ENCODE data around the gene PDCD7.
"Not testable (repeated sequence)": the region's sequence is repeated elsewhere in the genome, so short reads cannot be mapped to it uniquely, and the experiment has no call there.

Gene PDCD7

DNA sequence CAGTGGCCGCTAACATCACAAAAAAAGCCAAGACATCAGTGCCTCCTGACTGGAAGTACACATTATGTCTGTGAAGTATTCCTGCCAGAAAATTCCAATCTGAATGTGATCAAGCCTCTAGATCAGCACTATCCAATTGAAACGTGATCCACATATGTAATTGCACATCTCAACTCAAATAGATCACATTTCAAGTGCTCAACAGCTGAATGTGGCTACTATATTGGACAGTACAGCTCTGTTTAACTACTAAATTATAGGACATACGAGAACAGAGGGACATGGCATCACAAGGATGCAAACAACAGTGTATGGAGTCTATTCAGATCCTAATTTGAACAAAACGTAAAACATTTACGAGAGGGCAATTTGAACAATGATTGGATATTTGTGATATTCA lies 18.1 kb downstream of the PDCD7 start:
- DNase-seq, result peak; percentile 30

DNA sequence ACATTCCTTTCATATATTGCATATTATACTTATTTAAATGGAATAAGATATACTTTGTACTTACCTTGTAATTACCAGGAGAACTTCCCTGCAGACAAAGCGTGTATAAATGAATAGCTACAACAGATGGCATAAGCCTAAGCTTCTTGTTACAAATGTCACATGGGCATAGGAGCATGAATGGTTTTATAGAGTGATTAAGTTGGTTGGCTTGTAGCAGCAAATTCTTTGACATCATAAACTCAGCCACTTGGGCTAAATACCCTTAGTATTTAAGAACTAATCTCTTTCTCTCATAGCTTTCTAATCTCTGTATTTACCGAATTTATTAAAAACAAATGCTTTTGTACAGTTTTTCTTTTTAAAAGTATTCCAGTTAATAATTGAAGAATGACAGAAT lies 18.5 kb downstream of the PDCD7 start, which contains the start of gene UBAP1L:
TSS of gene UBAP1L (minus strand) at position 115 of the 400 bp plus-strand sequence. CDS start 8,985 bp downstream, outside the sequence.
- no peak for DNase-seq

DNA sequence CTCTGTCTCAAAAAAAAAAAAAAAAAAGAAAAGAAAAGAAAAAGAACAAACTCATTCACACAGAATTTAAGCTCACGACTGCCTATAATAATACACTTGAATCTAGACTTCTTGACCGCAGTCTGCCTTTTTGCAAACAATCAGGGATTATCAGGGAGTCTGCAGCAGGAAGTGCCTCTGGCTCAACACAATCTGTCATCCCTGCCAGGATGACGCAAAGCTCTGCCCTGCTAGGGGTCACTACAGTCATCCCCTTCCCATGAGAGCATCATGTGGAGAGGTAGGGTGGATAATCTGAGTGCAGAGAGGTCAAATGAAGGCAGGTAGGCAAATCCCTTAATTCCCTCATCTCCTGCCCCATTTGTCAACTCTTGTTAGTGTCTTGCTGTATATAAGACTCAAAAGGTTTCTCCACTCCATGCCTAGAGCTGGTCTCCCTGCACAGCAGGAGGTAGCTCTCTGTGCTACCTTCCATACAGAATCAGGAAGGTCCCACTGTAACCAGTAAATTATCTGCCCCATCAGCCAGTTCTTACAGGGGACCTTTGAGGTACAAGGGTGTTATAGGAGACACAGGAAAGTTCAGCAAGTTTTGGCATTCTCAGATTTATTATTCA lies 22.8 kb downstream of the PDCD7 start:
- DNase-seq, result no peak

DNA sequence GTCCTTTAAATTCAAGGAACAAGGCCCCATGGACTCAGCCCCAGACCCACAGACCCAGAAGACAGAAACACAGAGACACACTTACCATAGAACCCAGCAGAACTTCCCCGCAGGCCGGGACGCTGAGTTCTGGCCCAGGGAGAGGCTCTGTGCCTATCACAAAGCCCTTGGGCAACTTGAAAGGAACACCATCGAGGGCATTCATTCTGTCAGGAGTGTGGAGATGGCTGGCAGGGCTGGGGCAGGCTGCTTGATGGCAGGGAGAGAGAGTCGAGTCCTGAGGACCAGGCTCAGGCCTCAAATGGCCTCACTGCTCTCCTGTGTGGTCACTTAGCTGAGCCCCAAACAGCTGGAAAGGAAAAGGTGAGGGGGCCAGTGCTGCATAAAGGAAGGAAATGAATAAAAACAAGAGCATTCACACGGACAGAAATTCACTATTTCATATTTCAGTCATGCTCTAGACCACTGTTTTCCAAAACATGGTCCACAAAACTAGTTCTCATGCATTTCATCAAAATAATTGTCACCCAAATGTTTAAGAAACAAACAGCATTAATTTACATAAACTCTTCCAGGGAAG lies 27.5 kb downstream of the PDCD7 start:
- DNase-seq, result no peak

DNA sequence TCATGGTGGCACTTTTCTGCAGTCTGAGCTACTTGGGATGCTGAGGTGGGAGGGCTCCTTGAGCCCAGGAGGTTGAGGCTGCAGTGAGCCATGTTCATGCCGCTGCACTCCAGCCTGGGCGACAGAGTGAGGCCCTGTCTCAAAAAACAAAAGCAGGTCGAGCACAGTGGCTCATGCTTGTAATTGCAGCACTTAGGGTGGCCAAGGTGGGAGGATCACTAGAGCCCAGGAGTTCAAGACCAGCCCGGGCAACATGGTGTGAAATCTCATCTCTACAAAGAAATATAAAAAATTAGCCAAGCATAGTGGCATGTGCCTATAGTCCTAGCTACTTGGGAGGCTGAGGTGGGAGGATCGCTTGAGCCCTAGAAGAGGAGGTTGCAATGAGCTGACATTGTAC lies 28.6 kb downstream of the PDCD7 start:
- DNase-seq, result no peak

DNA sequence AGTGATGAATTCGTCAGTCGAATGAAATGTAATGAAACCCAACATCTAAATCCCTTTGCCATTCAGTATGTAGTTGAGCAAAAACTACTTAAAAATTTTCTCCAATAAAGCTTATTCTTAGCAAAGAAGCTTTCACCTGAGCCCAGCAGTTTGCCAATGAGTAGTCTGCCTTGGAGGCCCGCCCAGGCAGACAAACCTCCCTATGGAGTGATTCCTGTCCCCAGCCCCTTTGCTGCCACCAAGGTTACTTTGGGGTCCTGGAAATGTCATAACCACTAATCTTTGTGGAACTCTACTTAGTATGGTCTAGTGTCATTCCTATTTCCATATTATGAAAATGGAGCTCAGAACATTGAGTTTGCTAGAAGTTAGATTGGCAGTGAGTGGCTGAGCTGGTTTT lies 30.7 kb downstream of the PDCD7 start:
- no peak for DNase-seq

DNA sequence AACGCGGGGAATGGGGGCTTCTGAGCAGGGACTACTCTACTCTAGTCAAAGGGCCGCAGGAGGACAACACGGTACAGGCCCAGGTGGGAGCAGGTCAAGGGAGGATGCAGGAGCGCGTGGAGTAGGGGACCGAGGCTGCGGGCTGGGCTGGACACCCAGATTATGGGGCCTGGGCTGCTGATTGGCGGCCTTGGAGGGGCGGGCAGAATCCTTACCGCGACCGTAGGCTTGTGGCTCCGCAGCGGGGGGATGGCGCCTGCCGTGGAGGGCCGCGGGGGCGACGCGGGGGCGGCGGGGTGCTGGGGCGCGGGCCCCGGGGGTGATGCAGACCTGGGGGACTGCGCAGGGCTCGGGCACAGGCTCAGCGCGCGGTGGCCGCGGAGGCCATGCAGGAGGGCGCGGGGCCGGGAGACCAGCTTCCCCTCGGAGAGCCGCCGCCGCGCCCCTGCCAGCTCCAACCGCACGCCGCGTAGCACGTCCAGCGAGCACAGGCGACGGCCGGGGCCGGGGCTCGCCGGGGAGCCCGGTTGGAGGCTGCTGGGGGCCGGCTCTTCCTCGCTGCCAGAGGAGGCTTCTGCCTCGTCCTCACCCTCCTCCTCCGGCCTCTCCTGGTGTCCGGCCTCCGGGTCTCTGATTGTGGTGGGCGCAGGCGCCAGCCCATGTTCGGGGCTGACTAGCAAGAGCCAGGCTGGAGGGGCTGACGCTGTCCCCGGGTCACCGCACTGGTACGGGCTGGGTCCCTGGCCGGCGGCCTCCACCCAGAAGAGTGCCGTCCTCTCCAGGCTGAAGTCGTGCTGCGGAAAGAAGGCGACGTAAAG lies 31.5 kb downstream of the PDCD7 start:
- DNase-seq, result no peak

DNA sequence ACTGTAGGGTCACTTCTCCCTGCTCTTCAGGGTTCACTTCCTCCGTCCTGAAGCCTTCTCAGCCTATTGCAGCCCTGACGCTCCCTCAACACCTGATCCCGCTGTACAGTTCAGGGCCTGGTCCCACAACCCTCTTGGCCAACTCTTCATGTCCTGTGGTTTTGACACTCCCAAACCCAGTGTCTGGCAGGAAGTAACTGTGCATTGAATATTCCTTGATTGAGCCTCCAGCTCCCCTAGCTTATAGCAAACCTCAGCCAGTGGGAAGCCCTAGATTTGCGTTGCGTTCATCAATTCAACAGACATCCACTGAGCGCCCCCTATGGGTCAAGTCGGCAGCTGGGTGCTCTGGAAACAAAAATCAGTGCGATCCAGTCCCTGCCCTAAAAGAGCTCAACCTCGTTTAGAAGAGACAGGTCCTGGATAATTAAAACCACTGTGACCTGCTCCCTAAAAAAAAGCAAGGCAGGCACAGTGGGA lies 32.2 kb downstream of the PDCD7 start:
- DNase-seq, result no peak

DNA sequence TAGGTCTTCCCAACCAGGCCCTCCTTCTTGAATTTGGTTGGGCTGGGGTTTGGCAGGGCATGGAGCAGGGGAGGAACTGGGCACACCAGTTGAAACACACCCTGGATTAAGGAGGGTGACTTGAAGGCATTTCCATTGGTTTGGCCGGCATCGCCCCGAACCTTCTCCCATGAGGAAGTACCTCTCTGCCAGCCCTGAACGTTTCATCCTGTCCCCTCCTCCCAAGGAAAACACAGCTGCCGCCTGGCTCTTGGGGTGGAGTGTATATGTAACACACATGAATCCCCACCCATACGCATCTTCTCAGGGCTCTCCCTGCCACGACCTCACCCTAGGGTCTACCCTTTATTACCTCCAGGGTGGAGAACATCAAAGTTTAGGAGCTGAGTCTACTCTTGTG lies 33.2 kb downstream of the PDCD7 start:
- DNase-seq, result no peak

DNA sequence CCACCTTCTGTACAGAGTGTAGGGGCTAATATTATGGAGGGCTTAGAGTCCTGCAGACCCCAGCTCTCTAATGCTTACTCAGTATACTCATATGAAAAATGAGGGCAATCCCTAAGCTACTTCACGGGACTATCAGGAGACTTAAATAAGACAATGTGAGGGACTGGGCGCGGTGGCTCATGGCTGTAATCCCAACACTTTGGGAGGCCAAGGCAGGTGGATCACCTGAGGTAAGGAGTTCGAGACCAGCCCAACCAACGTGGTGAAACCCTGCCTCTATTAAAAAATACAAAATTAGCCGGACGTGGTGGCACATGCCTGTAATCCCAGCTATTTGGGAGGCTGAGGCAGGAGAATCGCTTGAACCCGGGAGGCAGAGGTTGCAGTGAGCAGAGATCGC lies 33.8 kb downstream of the PDCD7 start:
- not testable (repeated sequence) for DNase-seq

DNA sequence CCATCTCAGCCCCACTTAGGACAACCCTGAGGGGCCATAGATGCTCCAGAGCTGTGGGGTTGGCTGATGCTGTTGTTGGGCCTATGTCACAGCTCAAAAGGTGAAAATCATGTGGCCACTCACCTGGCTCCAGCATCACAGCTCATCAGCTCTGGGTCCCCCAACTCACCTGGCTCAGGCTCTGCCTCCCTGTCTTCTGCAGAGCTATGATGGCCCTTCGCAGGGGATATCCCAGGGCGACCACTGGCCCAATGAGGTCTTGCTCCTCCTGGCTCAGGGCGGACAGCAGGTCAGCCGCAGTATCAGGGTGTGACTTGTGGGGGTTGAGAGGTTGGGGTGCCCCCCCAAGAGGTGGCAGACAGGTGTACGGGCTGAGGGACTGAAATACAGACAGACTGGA lies 34.3 kb downstream of the PDCD7 start:
- no peak for DNase-seq

DNA sequence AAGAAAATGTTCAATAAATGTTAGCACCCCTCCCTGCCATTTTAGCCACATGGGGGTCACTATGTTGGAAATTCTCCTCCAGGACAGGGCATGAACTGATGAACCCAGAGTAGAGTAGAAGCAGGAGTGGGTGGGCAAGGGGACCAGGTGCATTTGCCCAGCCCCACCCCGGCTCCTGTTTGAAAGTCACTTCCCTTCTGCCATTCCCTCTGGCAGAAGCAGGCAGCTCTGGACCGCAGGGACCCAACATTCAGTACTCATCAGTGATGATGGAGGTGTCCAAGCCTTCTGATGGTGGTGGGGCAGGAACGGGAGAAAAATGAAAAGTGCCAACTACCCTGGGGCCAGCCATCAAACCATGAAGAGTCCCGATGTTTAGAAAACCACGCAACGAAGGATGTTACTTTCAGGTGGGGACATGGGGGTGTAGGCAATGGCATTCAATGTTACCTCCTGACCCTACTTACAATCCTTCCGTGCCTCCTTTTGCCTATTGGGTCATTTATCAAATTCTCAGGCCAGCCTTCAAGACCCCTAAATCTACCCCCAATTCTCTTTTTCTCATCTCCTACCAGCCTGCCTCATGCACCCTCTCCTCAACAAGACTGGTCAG lies 35.9 kb downstream of the PDCD7 start:
- no peak for DNase-seq

DNA sequence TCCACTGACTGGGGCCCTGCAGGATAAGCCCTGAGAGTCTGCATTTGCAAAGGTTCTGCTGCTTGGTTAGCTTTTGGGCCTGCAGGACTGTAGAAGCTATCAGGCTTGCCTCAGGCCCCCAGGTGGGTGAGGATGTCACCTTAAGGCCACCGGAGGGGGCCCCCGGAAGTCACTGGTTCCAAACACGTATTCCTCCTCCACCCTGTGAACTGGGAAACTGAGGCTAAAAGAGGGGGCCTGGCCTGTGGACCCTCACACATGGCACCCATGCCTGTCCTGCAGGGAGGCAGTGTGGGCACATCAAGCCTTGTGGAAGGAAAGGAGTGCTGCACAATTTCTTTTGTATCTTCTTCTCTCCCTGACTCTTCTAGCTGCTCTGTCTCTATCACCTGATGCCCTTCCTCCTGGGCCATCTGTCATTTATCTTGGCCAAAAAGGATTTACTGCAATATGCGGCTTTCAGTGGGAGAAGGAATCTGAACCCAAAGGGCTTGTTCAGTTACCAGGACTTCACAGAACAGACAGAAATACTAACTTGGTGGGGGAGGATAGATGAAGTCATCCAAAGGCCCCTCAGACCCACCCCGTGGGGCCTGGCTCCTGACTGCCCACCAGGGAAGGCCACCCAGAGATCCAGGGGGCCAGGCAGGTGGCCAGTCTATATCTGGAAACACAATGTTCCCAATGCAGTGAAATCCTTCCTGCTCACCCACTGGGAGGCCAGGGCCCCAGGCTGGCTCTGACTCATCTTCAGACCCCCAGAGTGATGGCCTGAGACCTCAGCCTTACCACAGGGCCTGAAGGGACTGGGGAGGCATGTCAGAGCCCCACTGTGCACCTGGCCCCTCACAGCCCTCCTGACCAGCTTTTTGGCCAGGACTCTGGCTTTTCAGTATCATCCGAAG lies 36.9 kb downstream of the PDCD7 start:
- no peak for DNase-seq

DNA sequence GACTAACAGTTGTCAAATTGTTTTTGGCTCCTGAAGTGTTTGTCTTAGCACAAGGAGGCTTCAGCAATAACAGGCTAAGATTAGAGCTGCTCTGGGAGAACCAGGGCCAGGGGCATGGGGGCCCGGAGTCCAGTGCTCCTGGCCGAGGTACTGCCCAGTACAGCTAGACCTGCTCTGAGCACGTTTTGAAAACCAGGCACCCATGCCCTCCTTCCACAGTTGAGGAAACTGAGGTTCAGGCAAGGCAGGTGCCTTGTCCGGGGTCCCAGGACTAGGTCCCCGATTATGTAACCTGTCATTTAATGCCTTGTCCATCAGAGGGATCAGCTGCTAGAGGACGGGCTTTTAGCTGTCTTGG lies 37.9 kb downstream of the PDCD7 start:
- DNase-seq, result no peak

DNA sequence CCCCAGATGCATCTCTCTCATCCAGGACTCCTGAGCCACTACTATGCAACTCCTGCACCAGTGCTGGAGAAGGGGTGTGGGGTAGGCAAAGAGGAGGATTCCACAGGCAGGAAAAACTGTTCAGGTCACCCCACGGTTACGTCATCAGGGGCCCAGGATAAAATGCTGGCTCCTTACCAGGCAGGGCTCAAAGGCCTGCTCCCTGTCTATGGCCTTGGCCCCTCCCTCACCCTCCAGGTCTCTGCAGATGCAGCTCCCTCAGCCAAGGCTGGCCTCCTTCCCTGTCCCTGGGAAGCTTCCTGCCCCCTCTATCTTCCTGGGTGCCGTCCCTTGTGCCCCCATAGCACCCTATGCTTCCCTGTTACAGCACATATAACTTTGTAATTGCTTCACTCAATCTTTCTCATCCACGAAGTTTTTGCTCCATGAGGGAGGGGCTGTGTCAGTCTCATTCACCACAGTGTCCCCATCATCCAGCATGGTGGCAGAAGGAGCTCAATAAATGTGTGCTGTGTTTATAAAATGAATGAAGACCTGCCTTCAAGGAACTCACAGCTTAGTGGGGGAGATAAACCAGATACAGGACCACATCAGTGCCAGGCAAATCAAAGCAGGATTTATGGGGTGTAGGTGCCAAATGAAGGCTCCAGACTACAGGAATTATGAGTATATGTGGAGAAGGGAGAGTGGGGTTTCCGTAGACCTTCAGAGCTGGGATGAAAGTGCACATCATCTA lies 38.4 kb downstream of the PDCD7 start:
- no peak for DNase-seq

DNA sequence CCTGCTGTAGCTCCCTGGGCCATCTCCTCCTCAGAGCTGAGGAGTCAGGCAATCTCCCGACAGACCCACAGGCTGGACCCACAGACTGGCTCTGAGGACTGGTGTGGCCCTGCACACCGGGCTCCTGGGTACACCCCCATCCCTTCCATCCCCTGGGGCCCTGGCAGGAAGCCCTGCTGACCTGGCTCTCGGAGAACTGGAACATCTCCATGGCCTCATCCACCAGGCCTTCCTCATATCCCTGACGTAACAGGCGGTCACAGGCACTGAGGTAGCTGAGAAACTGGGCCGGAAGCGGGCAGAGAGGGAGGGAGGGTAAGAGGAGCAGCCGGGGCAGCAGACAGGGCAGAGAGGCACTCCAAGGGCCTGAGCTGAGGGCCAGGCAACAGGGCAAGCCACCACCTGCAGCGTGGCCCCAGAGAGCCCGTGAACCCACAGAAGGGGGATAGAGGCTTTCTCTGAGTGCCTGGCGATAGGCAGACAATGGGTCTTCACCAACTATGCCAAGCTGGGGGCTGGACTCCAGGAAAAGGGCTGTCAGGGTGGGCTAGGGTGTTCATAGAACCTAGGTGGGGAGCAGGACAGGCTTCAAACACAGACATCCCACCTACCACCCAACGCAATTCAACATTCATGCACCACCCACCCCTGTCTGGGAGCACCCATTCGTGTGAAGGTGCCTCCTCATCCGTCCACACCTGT lies 39.2 kb downstream of the PDCD7 start:
- no peak for DNase-seq

DNA sequence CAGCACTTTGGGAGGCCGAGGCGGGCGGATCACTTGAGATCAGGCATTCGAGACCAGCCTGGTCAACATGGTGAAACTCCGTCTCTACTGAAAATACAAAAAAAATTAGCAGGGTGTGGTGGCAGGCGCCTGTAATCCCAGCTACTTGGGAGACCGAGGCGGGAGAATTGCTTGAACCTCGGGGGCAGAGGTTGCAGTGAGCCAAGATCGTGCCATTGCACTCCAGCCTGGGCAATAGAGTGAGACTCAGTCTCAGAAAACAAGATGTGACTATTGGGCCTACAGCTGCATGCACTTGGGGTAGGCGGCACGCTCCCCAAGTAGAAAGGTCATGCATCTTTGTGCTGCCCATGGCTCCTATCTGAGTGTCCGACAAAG lies 39.8 kb downstream of the PDCD7 start:
- not testable (repeated sequence) for DNase-seq

DNA sequence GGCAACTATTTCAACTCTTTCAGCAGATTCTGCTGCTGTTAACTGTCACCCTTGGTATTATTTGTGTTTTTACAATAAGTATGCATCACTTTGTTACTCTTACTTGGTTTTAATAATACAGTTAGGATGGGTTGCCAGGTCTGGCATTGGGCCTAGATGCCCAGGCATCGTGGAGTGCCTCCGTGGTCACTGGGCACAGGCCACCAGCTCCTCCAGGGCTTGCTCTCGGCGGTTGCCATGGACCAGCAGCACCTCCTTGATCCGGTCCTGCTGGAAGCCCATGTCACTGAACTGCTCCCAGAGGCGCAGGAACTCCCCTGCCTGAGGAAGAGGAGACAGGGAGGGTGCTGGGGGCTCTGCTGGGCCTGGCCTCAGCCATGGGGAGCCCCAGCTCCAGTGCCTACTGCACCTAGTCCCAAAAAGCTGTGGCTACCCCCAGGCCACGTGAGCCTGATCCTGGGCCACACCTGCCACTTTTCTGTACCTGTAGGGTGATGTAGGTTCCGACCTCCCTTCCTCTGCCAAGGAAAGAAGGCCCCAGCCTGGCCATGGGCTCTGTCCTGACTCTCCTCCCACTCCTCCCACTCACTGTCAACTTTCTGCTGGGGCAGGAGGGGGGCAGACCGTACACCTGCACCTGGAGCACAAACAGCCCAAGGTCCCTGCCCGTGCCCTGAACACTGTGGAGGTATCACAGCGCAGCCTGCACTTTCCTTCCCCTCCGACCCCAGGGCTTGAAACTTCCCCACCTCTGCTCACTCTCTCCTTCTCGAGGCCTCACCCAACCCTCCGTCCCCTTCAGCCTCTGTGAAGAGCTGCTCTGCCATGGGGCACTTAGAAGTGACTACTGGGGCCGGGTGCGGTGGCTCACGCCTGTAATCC lies 40.5 kb downstream of the PDCD7 start:
- no peak for DNase-seq

DNA sequence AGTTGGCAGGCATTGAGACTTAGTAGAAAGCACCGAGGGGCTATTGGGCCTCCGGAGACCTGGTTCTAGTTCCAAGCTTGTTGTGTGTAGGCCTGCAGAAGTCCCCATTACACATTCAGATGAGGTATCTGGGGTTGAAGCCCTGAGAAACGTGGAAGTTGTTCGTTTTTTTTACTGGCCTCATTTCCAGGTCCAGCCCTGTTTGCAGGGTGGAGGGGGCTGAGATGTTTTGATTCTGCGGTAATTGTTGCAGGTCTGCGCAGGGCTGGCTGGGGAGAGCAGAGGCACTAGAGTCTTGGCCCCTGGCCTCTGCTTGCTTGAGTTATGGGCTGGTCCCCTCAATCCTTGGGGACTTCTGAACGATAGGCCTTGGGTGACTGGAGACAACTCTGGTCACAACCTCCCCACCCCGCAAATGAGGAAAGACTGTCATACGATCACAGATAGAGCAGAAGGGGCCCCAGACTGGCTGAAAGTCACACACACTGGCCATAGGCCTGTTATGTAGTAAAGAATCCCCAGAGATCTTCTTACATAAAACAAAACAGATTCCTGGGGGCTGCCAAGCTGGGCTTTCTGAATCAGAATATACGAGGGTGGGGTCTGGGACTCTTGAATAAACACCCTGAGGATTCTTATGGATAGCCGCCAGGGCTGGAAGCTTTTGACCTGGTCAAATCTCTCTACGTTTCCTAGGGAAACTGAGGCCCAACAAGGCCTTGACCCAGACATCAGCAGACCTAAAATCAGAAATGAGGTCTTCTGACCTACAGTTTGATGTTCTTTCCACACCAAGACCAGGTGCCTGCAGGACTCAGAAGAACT lies 41.5 kb downstream of the PDCD7 start:
- DNase-seq, result no peak
